Measurements from ENCODE around the gene OPN4.

The OPN4 gene

GRCh38 chr10:86684331-86685097 is 30.2 kb downstream of the OPN4 start:
- no peak for FAIRE-seq

- no peak for FAIRE-seq
Measured at GRCh38 chr10:86685416-86685815, 31.1 kb downstream of the OPN4 start.

- no peak for FAIRE-seq
Measured at GRCh38 chr10:86685893-86686632, 31.7 kb downstream of the OPN4 start.

- no peak for FAIRE-seq
Measured at GRCh38 chr10:86686972-86687371, 32.6 kb downstream of the OPN4 start.

GRCh38 chr10:86687750-86688149 is 33.4 kb downstream of the OPN4 start:
- FAIRE-seq = no peak

- FAIRE-seq = peak; percentile 32
Measured at GRCh38 chr10:86688398-86688921, 34.1 kb downstream of the OPN4 start.

- no peak for FAIRE-seq
Measured at GRCh38 chr10:86689146-86689545, 34.8 kb downstream of the OPN4 start.

- no peak for FAIRE-seq
Measured at GRCh38 chr10:86690231-86690630, 35.9 kb downstream of the OPN4 start.

- FAIRE-seq = no peak
Measured at GRCh38 chr10:86690657-86691084, 36.3 kb downstream of the OPN4 start.

- no peak for FAIRE-seq
Measured at GRCh38 chr10:86691333-86692022, 37.1 kb downstream of the OPN4 start.

- no peak for FAIRE-seq
Measured at GRCh38 chr10:86692023-86692514, 37.7 kb downstream of the OPN4 start.

GRCh38 chr10:86692664-86693063 is 38.3 kb downstream of the OPN4 start:
- no peak for FAIRE-seq

- FAIRE-seq = no peak
Measured at GRCh38 chr10:86693275-86693674, 38.9 kb downstream of the OPN4 start.

GRCh38 chr10:86693721-86694369 is 39.5 kb downstream of the OPN4 start:
- no peak for FAIRE-seq

GRCh38 chr10:86698207-86698940 is 44.0 kb downstream of the OPN4 start:
- no peak for FAIRE-seq

GRCh38 chr10:86699125-86699524 is 44.8 kb downstream of the OPN4 start:
- no peak for FAIRE-seq

GRCh38 chr10:86699541-86699940 is 45.2 kb downstream of the OPN4 start:
- no peak for FAIRE-seq

- no peak for FAIRE-seq
Measured at GRCh38 chr10:86699991-86700840, 45.9 kb downstream of the OPN4 start.

GRCh38 chr10:86700851-86701617 is 46.7 kb downstream of the OPN4 start:
- no peak for FAIRE-seq

- no peak for FAIRE-seq
Measured at GRCh38 chr10:86703176-86703575, 48.8 kb downstream of the OPN4 start.
